Left renal cortex interstitium (tissue), 4 donors: ENCODE results near the gene RDH16. TPM values are rescaled to one million over a fixed set of nuclear protein-coding genes. Genes with fewer than 3 reads are reported as not detected.
"Not testable (repeated sequence)": the region's sequence is repeated elsewhere in the genome, so short reads cannot be mapped to it uniquely, and the experiment has no call there.

Experiments used
- DNase-seq, 4 donors: peaks; one replicate each; pipeline ENCODE4 v3.0.0-alpha.2; 2013; ENCODE audit warnings: low read depth in 4 of 4, low spot score in 2 of 4, missing footprints in 1 of 4
- polyA plus RNA-seq, 4 donors: library from polyadenylated mRNA; unstranded; fragments of 120-200 nt; gene quantifications; one replicate each; pipeline ENCODE4 v1.2.1, GENCODE V29; 2013; ENCODE audit not compliant: insufficient read length in 4 of 4

The RDH16 gene
- polyA plus RNA-seq, 4 donors, result 0.34 to 1.6 (median 0.85) TPM

DNA sequence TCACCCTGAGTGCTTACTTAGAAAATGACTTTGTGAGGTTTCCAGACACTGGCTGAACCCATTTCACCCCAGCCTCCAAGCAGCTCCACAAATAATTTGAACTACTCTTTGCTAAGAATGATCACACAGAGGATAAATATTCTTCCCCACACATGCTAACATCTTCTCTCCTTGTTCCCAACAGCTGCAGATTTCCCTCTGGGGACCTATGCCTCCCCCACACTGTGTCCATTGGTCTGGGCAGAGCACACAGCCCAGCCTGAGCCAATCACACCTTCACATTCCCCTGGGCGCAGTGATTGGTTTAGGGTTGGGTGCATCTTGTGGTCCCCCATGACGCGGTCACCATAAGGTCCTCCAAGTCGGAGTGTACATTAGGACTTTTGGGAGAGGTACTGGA lies 30.1 kb downstream of the RDH16 start:
- DNase-seq, result no peak

DNA sequence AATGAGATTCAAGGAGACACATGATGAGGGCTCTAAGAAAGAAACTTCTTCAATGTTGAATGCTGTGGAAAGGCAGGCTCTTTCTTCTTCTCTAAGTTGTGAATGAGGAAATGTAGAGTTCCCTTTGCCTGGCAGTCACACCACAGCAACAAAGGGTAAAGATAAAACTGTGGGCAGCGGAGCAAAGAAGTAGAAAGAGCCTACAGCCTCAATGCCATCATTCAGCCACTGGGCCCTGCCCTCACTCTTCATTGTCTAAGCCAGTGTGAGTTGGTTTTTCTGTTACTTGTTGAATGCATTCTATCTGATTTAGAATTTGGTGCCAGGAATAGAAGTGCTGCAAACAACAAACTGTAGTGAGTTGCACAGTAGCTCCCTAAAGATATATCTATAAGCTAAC lies 35.4 kb downstream of the RDH16 start:
- DNase-seq, result no peak

GRCh38 chr12:56921346-56921745 lies 36.1 kb downstream of the RDH16 start:
- no peak for DNase-seq

GRCh38 chr12:56918139-56918538 lies 39.3 kb downstream of the RDH16 start:
- not testable (repeated sequence) for DNase-seq

DNA sequence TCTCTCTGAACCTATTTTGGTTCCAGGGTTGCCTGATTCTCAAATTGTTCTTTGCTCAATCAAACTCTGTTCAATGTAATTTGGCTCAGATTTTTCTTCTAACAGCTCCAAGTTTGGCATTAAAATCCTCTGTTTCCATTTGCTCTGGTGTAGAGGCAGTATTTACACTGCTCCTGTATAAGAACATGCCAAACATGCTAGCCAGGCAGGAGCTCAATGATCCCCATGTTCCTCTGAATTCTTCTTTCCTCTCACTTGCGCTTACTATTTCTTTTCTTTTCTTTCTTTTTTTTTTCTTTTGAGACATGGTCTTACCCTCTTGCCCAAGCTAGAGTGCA lies 40.4 kb downstream of the RDH16 start:
- no peak for DNase-seq

GRCh38 chr12:56916296-56916995 lies 41.0 kb downstream of the RDH16 start:
- DNase-seq, result no peak

DNA sequence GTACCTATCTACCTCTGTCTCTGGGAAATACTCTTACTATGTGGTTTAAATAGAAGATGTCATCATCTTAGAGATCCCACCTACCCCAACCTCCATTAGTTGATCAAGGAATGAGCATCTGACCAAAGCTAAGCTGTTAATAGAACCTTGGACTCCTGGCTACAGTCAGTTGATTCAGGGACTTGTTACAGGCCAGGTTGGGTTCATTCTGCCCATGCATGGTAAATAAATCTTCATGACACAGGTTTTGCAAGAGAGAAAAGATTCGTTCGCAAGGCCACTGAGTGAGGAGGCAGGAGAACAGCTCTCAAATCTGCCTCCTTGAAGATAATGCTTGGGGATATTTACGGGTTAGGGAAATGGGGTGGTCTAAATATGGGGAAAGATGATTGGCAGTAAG lies 42.7 kb downstream of the RDH16 start:
- DNase-seq, result peak in 1 of 4 donors; percentile 10

- DNase-seq, result no peak
These were observed 43.2 kb downstream of the RDH16 start for GRCh38 chr12:56914256-56914655.

- DNase-seq, result not testable (repeated sequence)
These were observed 48.0 kb downstream of the RDH16 start for GRCh38 chr12:56909403-56909802.

GRCh38 chr12:56908136-56908535 lies 49.3 kb downstream of the RDH16 start:
- no peak for DNase-seq

GRCh38 chr12:56905852-56906251 lies 51.6 kb downstream of the RDH16 start:
- DNase-seq, result no peak

DNA sequence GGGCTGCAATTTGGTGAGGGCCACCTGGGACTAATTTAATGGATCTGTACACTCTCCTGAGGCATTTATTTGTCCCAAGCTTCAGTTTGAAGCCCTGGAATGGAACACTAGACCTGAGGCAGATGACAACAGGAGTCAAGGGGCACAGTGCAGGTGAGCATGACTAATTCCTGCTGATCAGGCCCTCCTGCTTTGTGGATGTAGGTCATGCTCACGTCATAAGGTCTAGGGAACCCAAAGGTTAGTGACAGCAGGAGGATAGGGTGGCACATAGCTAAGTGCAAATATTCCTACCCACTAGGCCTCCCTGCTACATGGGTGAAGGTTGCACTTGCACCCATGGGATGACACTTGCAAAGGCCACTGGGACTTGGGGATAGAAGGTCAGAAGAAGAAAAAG lies 54.0 kb downstream of the RDH16 start:
- DNase-seq, result no peak

Other genes with a start within 250 kb of the RDH16 start
- gene NACA, start 232.3 kb downstream of the RDH16 start, polyA plus RNA-seq, result 1,000 to 10,000 TPM; 1,848 to 2,606 (median 2,088) TPM
- 10 to 100 TPM; 17.4 to 21.6 (median 19.7) TPM for gene PRIM1, start 205.3 kb downstream of the RDH16 start, polyA plus RNA-seq
- 1 to 10 TPM in 1 of 4 donors, under 1 TPM in 3; 0.51 to 1.1 (median 0.98) TPM for gene HSD17B6, start 194.3 kb downstream of the RDH16 start, polyA plus RNA-seq
- gene SDR9C7, start 23.2 kb downstream of the RDH16 start, polyA plus RNA-seq, result under 1 TPM; 0.10 to 0.53 (median 0.14) TPM
- gene ZBTB39, start 48.9 kb upstream of the RDH16 start, polyA plus RNA-seq, result 10 to 100 TPM; 11.2 to 13.4 (median 11.5) TPM
- gene TAC3, start 58.9 kb upstream of the RDH16 start, polyA plus RNA-seq, result 1 to 10 TPM in 2 of 4 donors, under 1 TPM in 2; 0.49 to 1.4 (median 1.1) TPM
- gene MYO1A, start 92.5 kb upstream of the RDH16 start, polyA plus RNA-seq, result under 1 TPM in 3 of 4 donors, not detected in 1; 0.16 to 0.22 (median 0.17) TPM
- gene NEMP1, start 121.2 kb upstream of the RDH16 start, polyA plus RNA-seq, result 10 to 100 TPM; 19.0 to 30.0 (median 24.1) TPM
- gene NAB2, start 131.5 kb upstream of the RDH16 start, polyA plus RNA-seq, result 10 to 100 TPM; 40.3 to 57.1 (median 51.4) TPM
- gene STAT6, start 153.8 kb upstream of the RDH16 start, polyA plus RNA-seq, result 100 to 1,000 TPM in 2 of 4 donors, 10 to 100 TPM in 2; 77.1 to 139 (median 108) TPM
- 10 to 100 TPM; 60.8 to 93.7 (median 83.9) TPM for gene LRP1, start 170.9 kb upstream of the RDH16 start, polyA plus RNA-seq
- under 1 TPM in 1 of 4 donors, not detected in 3; 0.46 TPM for gene LRP1-AS, start 190.0 kb upstream of the RDH16 start, polyA plus RNA-seq